Chondrocyte (in vitro differentiated cells): ENCODE data around the gene KATNAL2. TPM values are rescaled to one million over a fixed set of nuclear protein-coding genes. Genes with fewer than 3 reads are reported as not detected.

Experiments
- DNase-seq: peaks from one replicate; pipeline ENCODE4 v3.0.0; 2021; ENCODE audit warnings: mixed read lengths, low spot score
- H3K27ac Mint-ChIP-seq: one replicate; pipeline ENCODE4 v1.8.0; 2021; ENCODE audit warnings: mild to moderate bottlenecking, moderate library complexity, mixed read lengths; ENCODE audit not compliant: unreplicated experiment
- H3K27me3 Mint-ChIP-seq: 2 replicates; pipeline ENCODE4 v1.8.0; 2021; ENCODE audit warnings: low read depth, mixed read lengths
- H3K36me3 Mint-ChIP-seq: 2 replicates; pipeline ENCODE4 v1.8.0; 2021; ENCODE audit warnings: low read depth, mixed read lengths
- H3K4me1 Mint-ChIP-seq: 2 replicates; pipeline ENCODE4 v1.8.0; 2021; ENCODE audit warnings: low read depth, mild to moderate bottlenecking, mixed read lengths
- H3K4me3 Mint-ChIP-seq: one replicate; pipeline ENCODE4 v1.8.0; 2021; ENCODE audit warnings: mild to moderate bottlenecking, moderate library complexity, mixed read lengths; ENCODE audit not compliant: unreplicated experiment
- H3K9me3 Mint-ChIP-seq: 2 replicates; pipeline ENCODE4 v1.8.0; 2021; ENCODE audit warnings: low read depth, mixed read lengths
- total RNA-seq: library from RNA; stranded (reverse); gene quantifications from 3 replicates; pipeline ENCODE4 v1.2.1, GENCODE V29; 2021
- TF ChIP-seq, protein P1 (sequence below): fragments of 200-600 bp; sonication (generic); IDR thresholded peaks from 2 replicates; pipeline ENCODE4 v1.5.0; 2021; ENCODE audit warnings: antibody characterized with exemption, mild to moderate bottlenecking, moderate library complexity

KATNAL2 gene
- total RNA-seq, 1 donor from 2014 or later, result 7.4 TPM

DNA sequence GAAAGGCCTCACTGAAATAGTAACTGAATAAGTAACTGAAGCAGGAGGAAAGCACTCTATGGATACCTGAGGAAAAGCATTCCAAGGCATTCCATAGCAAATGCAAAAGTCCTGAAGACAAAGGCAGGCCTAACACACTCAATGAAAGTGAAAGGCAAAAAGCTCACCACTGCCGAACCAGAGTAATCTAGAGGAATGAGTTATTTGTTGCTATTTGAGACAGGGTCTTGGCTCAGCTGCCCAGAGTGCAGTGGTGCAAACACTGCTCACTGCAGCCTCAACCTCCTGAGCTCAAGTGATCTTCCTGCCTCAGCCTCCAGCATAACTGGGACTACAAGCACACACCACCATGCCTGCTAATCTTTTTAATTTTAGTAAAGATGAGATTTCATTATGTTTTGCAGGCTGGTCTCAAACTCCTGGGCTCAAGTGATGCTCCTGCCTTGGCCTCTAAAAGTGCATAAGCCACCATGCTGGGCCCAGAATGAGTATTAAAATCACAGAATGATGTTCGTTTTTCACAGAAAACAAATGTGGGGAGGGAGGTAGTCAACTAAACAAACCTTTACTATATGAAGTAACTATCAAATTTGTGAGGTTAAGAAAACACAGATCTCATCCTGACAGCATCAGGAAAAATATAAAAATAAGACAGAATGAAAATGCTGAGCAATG lies 18.0 kb upstream of the KATNAL2 start:
- no peak for DNase-seq
- Mint-ChIP-seq H3K4me1 (peaks cover 15% of the 10 kb centered on the region), H3K27me3 (no peaks in the 10 kb centered on the region), H3K27ac (no peak overlapping the region), H3K36me3 (no peaks in the 10 kb centered on the region), H3K4me3 (no peak overlapping the region), H3K9me3 (no peaks in the 10 kb centered on the region)
- TF ChIP-seq, protein P1, sequence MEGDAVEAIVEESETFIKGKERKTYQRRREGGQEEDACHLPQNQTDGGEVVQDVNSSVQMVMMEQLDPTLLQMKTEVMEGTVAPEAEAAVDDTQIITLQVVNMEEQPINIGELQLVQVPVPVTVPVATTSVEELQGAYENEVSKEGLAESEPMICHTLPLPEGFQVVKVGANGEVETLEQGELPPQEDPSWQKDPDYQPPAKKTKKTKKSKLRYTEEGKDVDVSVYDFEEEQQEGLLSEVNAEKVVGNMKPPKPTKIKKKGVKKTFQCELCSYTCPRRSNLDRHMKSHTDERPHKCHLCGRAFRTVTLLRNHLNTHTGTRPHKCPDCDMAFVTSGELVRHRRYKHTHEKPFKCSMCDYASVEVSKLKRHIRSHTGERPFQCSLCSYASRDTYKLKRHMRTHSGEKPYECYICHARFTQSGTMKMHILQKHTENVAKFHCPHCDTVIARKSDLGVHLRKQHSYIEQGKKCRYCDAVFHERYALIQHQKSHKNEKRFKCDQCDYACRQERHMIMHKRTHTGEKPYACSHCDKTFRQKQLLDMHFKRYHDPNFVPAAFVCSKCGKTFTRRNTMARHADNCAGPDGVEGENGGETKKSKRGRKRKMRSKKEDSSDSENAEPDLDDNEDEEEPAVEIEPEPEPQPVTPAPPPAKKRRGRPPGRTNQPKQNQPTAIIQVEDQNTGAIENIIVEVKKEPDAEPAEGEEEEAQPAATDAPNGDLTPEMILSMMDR, result no peak

DNA sequence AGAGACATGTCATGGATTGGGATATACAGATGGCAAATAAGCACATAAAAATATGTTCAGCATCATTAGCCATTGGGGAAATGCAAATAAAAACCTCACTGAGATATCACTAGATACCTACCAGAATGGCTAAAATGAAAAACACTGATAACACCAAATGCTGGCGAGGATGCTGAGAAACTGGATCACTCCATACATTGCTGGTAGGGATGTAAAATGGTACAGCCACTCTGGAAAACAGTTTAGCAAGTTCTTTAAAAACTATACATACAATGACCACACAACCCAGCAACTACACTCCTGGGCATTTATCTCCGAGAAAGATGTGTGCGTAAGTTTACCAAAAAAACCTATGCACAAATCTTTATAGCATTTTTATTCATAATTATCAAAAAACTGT lies 14.0 kb upstream of the KATNAL2 start:
- Mint-ChIP-seq H3K27ac (no peak overlapping the region), H3K36me3 (no peaks in the 10 kb centered on the region), H3K27me3 (no peaks in the 10 kb centered on the region), H3K4me1 (peaks cover 10% of the 10 kb centered on the region), H3K9me3 (no peaks in the 10 kb centered on the region), H3K4me3 (no peak overlapping the region)
- TF ChIP-seq, protein P1, result no peak
- no peak for DNase-seq

DNA sequence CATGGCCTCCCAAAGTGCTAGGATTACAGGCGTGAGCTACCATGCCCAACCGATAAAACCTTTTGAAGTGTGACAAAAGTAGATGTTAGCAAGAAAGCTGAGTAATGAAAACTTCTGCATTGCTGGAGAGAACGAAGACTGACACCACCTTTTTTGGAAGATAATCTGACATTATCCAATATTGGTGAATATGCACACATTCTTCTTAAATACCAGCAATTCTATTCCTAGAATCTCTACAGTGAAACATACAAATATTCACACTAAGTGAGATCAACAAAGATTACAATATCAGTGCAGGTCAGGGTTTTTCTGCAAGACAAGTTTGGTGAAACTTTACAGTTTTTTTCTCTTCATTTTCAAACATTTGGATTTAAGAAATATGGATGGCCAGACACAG lies 7.9 kb upstream of the KATNAL2 start:
- H3K4me1 Mint-ChIP-seq, result no peaks in the 10 kb centered on the region
- H3K27ac Mint-ChIP-seq, result no peak overlapping the region
- H3K36me3 Mint-ChIP-seq, result no peaks in the 10 kb centered on the region
- DNase-seq, result no peak
- no peaks in the 10 kb centered on the region for H3K9me3 Mint-ChIP-seq
- TF ChIP-seq, protein P1, result no peak
- H3K27me3 Mint-ChIP-seq, result no peaks in the 10 kb centered on the region
- H3K4me3 Mint-ChIP-seq, result no peak overlapping the region

DNA sequence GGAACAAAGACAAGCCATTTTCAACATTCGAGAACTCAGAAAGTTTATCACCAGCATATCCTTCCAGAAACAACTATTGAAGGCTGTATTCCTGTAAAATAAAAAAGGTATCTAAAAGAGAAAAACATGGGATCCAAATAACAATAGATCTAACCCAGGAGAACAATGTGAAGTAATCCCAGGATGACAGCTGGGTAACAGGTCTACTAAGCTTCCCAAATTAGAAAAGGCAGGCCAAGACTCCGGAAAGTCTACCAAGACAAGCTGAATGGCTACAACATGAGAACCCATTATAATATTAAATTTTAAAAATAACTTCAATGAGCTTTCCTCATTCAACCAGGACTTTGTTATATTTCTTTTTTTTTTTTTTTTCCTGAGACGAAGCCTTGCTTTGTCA lies 6.5 kb upstream of the KATNAL2 start:
- no peak overlapping the region for H3K4me3 Mint-ChIP-seq
- no peaks in the 10 kb centered on the region for H3K9me3 Mint-ChIP-seq
- peaks cover 9% of the 10 kb centered on the region for H3K4me1 Mint-ChIP-seq
- H3K36me3 Mint-ChIP-seq, result no peaks in the 10 kb centered on the region
- no peak overlapping the region for H3K27ac Mint-ChIP-seq
- no peak for DNase-seq
- TF ChIP-seq, protein P1, result no peak
- no peaks in the 10 kb centered on the region for H3K27me3 Mint-ChIP-seq

DNA sequence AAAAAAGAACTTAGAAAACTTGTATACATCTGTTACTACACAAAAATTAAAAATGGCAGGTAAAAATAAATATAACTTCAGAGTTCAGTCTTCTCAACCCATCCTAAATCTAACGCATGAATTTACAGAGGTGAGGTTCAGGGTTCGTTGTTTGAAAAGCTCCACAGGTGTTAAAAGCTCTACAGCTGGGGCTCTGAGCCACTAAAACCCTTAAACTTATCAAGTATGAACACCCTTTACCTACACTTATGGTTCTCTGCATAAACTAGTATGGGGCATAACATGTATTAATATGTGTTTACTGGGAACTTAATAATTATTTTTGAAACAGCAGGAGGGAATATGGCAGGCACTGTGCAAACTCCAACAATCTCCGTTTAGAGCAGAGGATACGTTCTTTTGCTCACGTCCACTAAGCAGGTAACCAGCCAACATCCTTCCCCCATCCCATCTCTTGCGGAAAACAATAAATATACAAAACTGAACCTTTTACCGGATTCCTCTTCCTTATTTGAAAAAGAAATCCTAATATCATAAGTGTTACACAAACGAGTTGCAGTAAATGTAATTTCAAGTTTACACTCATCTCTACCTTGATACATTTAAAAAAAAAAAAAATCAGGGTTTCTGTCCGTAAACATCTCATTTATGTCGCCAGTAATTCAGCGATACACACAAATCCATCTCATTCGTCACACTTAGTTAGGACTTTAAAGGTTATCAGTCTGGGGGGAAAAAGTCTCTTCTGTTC lies 1.4 kb upstream of the KATNAL2 start:
- TF ChIP-seq, protein P1, result no peak
- H3K36me3 Mint-ChIP-seq, result no peaks in the 10 kb centered on the region
- no peak for DNase-seq

More for the DNA sequence above, 1.4 kb upstream of the KATNAL2 start:
- Mint-ChIP-seq H3K4me1 (peaks cover 29% of the 10 kb centered on the region), H3K27ac (peak overlapping the region; percentile 78), H3K4me3 (peak overlapping the region; percentile 82), H3K27me3 (no peaks in the 10 kb centered on the region), H3K9me3 (no peaks in the 10 kb centered on the region)
